Measurements from ENCODE around the gene LPP.

LPP gene

DNA sequence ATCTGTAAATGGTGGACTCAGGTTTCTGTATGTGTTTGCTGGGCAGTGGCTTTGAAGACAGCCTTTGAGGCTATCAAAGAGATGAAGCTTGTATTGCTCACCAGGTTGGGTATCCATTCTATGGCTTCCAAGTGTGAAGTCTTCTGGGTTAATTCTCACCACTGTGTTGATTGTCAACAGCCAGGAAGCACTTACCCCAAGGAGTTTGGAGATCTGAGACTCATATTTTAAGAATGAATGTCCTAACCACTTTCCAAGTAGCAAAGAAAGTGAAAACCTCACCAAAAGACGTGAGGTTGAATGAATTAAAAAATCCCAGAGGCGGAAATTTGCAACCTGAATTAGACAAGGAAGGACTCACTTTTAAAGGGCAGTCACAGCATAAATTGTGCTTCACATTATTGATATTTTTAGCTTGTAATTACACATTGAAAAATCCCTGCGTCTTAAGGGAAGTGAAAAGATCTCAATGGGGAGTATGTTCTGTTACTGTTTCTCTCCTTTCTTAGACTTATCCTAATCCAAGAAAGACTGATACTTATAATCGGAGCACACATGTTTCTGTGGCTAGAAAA lies 713.8 kb downstream of the LPP start:
- H3K27ac ChIP-seq = no peak overlapping the region
- TF ChIP-seq, protein P1, sequence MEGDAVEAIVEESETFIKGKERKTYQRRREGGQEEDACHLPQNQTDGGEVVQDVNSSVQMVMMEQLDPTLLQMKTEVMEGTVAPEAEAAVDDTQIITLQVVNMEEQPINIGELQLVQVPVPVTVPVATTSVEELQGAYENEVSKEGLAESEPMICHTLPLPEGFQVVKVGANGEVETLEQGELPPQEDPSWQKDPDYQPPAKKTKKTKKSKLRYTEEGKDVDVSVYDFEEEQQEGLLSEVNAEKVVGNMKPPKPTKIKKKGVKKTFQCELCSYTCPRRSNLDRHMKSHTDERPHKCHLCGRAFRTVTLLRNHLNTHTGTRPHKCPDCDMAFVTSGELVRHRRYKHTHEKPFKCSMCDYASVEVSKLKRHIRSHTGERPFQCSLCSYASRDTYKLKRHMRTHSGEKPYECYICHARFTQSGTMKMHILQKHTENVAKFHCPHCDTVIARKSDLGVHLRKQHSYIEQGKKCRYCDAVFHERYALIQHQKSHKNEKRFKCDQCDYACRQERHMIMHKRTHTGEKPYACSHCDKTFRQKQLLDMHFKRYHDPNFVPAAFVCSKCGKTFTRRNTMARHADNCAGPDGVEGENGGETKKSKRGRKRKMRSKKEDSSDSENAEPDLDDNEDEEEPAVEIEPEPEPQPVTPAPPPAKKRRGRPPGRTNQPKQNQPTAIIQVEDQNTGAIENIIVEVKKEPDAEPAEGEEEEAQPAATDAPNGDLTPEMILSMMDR (IDR thresholded peaks at IDR 0.05) = no peak
- TF ChIP-seq ZFX (IDR thresholded peaks at IDR 0.05; ENCODE audit: borderline replicate concordance) = no peak

DNA sequence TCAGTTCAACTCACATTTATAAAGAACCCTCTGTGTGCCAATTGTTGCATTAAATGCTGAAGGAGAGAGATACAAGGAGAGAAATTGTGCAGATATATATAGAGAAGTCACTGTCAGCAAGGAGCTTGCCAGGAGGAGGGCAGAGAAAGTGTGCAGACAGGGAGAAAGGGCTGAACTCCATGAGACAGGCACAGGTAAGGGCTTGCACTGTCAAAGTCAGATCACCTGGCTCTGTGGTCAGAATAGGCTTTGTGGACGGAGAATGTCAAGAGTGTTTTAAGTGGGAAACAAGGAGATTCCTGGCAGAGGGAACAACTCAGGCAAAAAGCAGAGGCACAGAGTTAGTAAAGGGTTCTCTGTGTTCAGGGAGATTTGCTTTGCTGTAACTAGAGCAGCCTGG lies 714.8 kb downstream of the LPP start:
- TF ChIP-seq ZFX (IDR thresholded peaks at IDR 0.05; ENCODE audit: borderline replicate concordance) = no peak
- TF ChIP-seq, protein P1 (IDR thresholded peaks at IDR 0.05) = no peak
- no peak overlapping the region for H3K27ac ChIP-seq

DNA sequence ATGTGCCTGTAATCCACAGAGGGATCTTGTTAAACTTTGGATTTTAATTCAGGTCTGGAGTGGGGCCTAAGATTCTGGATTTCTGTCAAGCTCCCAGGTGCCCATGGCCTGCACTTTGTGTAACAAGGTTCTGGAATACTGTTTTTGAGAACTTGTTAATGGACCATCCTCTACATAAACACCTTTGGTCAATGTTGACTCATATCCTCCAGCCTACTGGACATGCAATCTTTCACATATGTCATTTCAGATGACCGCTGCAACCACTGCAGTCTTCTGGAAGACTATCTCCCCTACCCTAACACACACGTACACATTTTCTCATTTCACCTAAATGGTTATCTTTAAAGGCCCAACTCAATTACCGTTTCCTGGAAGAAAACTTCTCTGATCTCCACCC lies 715.7 kb downstream of the LPP start:
- no peak for TF ChIP-seq ZFX (IDR thresholded peaks at IDR 0.05; ENCODE audit: borderline replicate concordance)
- TF ChIP-seq, protein P1 (IDR thresholded peaks at IDR 0.05) = no peak
- H3K27ac ChIP-seq = no peak overlapping the region

DNA sequence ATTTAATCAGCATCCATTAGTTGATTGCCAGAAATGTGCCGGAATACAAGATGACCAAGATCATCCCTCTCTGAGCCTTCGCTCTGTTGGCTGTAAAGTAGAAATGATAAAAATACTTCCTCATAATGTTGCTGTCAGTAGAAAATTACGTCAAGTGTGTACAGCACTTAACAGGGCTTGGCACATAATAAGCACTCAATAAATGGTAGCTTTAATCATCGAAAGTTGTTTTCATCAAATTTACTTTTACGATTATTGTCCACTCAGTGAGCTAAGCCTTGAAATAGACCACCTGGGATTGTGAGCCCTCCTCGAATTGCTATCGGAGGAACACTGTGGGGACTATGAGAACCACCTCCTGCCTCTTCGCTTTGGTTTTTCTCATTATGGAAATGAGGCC lies 716.5 kb downstream of the LPP start:
- no peak overlapping the region for H3K27ac ChIP-seq
- no peak for TF ChIP-seq ZFX (IDR thresholded peaks at IDR 0.05; ENCODE audit: borderline replicate concordance)
- TF ChIP-seq, protein P1 (IDR thresholded peaks at IDR 0.05) = no peak

DNA sequence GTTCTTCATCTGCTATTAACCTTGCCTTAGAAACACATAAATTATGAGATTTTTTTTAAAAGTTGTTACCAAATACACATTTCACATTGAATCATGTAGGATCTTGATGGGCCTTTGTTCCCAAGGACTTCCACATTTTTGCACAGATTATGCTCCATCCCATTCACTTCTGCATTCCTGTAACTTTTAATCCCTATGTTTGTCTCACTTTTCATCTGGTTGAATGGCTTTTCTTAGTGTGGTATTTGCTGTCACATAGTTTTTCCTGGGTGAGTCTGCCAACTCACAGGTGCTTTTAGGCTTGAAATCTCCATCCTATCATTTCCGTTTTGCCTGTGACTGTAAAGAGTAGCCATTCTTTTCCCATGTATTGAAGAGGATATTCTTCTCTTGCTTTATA lies 720.6 kb downstream of the LPP start:
- no peak overlapping the region for H3K27ac ChIP-seq
- no peak for TF ChIP-seq ZFX (IDR thresholded peaks at IDR 0.05; ENCODE audit: borderline replicate concordance)
- TF ChIP-seq, protein P1 (IDR thresholded peaks at IDR 0.05) = no peak

DNA sequence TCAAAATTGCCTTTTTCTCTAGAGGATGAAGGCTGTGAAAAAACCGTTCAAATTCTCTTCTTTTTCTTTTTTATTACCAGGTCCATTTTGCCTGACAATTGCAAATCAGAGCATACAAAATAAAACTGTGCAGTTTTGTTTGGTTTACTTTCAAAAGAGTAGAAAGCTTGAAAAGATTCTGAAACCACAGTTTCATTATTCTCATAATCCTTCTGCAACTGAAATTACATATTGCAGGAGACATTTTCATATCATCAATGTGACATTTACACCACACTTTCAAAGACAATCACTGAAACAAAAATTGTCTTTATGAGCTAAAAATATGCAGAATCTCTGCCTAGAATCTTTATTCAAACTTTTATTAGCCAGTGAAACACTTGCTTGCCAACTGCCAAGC lies 721.5 kb downstream of the LPP start:
- no peak overlapping the region for H3K27ac ChIP-seq

DNA sequence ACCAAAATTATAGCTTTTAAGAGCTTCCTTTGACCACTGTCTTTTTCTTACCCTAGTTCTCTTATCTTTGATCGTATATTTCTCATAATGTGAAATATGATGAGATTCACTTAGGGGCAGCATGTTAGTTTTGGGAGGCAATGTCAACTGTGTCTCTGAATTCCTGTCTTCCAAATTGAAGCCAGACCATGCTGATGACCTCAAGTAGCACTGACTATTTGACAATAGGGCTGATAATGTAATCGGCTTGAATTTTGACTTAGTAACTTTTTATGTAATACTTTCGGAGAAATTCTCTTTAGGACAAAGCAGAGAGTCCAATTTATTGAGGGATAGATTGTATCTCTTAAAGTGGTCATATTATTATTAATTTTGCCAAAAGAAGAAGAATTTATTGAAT lies 722.4 kb downstream of the LPP start:
- no peak overlapping the region for H3K27ac ChIP-seq
- no peak for TF ChIP-seq ZFX (IDR thresholded peaks at IDR 0.05; ENCODE audit: borderline replicate concordance)
- TF ChIP-seq, protein P1 (IDR thresholded peaks at IDR 0.05) = no peak

More for the DNA sequence above, 721.5 kb downstream of the LPP start:
- no peak for TF ChIP-seq ZFX (IDR thresholded peaks at IDR 0.05; ENCODE audit: borderline replicate concordance)
- TF ChIP-seq, protein P1 (IDR thresholded peaks at IDR 0.05) = no peak

Data from 22Rv1 (cell line).